Measurements from ENCODE around the gene PLXNB2. TPM values are rescaled to one million over a fixed set of nuclear protein-coding genes. Genes with fewer than 3 reads are reported as not detected.

The PLXNB2 gene
- total RNA-seq, 1 experiment from 2014 or later: 227 TPM

GRCh38 chr22:50294319-50294656 lies 13.2 kb downstream of the PLXNB2 start:
- no TSS peak for BruUV-seq (replicated peaks)
- intact Hi-C loops (cut with micrococcal nuclease; ENCODE audit: unreplicated experiment): no loop called here
- no peaks in the 10 kb centered on the region for H3K27me3 ChIP-seq (ENCODE audit: control insufficient read depth, insufficient read depth, low read length)
- no peaks in the 10 kb centered on the region for H3K9me3 ChIP-seq (ENCODE audit: control insufficient read depth, insufficient read depth, low read depth, low read length)
- CTCF ChIA-PET: interaction anchor here (0.8 kb wide), 1 partner anchor 18 kb away, joined by 4 read pairs; no protein-coding TSS in a partner anchor
- DNase-seq (ENCODE audit: low read depth, low spot score) (no peak), ATAC-seq (no peak; the same call in 1 of the 2 replicates)
- no peak overlapping the region for H3K4me3 ChIP-seq (ENCODE audit: low read depth in 2 of 2, low read length in 2 of 2)
- no peaks in the 10 kb centered on the region for H3K36me3 ChIP-seq (ENCODE audit: control insufficient read depth, insufficient read depth, low read length)
- H3K27ac ChIP-seq (ENCODE audit: low read length): peak overlapping the region; percentile 87
- in situ Hi-C loops (cut with HindIII; ENCODE audit: low pct_unique_long_range_greater_than_20kb, low sequenced_read_pairs): no loop called here
- peaks cover 54% of the 10 kb centered on the region for H3K4me1 ChIP-seq (ENCODE audit: control insufficient read depth, insufficient read depth, low read length)
- POLR2A ChIA-PET: interaction anchor here (0.6 to 1.1 kb wide), 2 partner anchors 11 to 34 kb away, joined by 3 to 7 read pairs; no protein-coding TSS in a partner anchor
- TF ChIP-seq TCF7L2 (IDR thresholded peaks at IDR 0.05; ENCODE audit: low read depth, low read length) (no peak), POLR2AphosphoS5 (IDR thresholded peaks at IDR 0.05; ENCODE audit: low read depth, low read length) (no peak), SIN3A (IDR thresholded peaks at IDR 0.05; ENCODE audit: borderline replicate concordance, insufficient read depth, low read depth, low read length) (no peak), CTCF (IDR thresholded peaks at IDR 0.05) (no peak), REST (IDR thresholded peaks at IDR 0.05; ENCODE audit: insufficient read depth in 1 of 2, low read depth in 2 of 2, low read length in 1 of 2) (no peak)

- POLR2A ChIA-PET: interaction anchor here (0.6 to 1.1 kb wide), 3 partner anchors 11 to 35 kb away, joined by 3 to 7 read pairs (median 5); no protein-coding TSS in a partner anchor
Measured at GRCh38 chr22:50293441-50294318, 13.8 kb downstream of the PLXNB2 start.

More at GRCh38 chr22:50293441-50294318, 13.8 kb downstream of the PLXNB2 start:
- H3K4me1 ChIP-seq (ENCODE audit: control insufficient read depth, insufficient read depth, low read length): peaks cover 51% of the 10 kb centered on the region
- CTCF ChIA-PET: interaction anchor here (0.6 to 0.8 kb wide), 2 partner anchors 18 to 73 kb away, joined by 4 to 5 read pairs; no protein-coding TSS in a partner anchor
- peak; percentile 68 for ATAC-seq
- TF ChIP-seq SIN3A (IDR thresholded peaks at IDR 0.05; ENCODE audit: borderline replicate concordance, insufficient read depth, low read depth, low read length) (0 out of 2 replicates have a peak, but pooled peaks have one; percentile 49), POLR2AphosphoS5 (IDR thresholded peaks at IDR 0.05; ENCODE audit: low read depth, low read length) (no peak)
- H3K4me3 ChIP-seq (ENCODE audit: low read depth in 2 of 2, low read length in 2 of 2): peak overlapping the region; percentile 16; a peak in 3 of 4 replicates
- intact Hi-C loops (cut with micrococcal nuclease; ENCODE audit: unreplicated experiment) (no loop called here), in situ Hi-C loops (cut with HindIII; ENCODE audit: low pct_unique_long_range_greater_than_20kb, low sequenced_read_pairs) (no loop called here)
- peak overlapping the region; percentile 87 for H3K27ac ChIP-seq (ENCODE audit: low read length)
- no peaks in the 10 kb centered on the region for H3K9me3 ChIP-seq (ENCODE audit: control insufficient read depth, insufficient read depth, low read depth, low read length)
- H3K36me3 ChIP-seq (ENCODE audit: control insufficient read depth, insufficient read depth, low read length): no peaks in the 10 kb centered on the region; the same call in 1 of the 2 replicates
- DNase-seq (ENCODE audit: low read depth, low spot score): no peak
- H3K27me3 ChIP-seq (ENCODE audit: control insufficient read depth, insufficient read depth, low read length): no peaks in the 10 kb centered on the region
- no TSS peak for BruUV-seq (replicated peaks)

Measured in Panc1 (cell line).